GM10248 (cell line): ENCODE data around the gene GRK5.

Experiments used
- CTCF ChIA-PET: fragments of 300-600 bp; sonication (Branson Sonifier 250); formaldehyde crosslinking; extraction: SDS; loops from one replicate; lab custom pipeline; 2021; ENCODE audit warnings: antibody characterized with exemption; lab: Yijun Ruan, JAX
- POLR2A ChIA-PET: fragments of 350-650 bp; sonication (Branson Sonifier 250); formaldehyde crosslinking; extraction: SDS; loops from one replicate; lab custom pipeline; 2020; ENCODE audit warnings: antibody characterized with exemption; lab: Yijun Ruan, JAX
- DNase-seq: peaks from one replicate; pipeline ENCODE4 v3.0.0; 2012; ENCODE audit errors: extremely low spot score
- CTCF ChIP-seq: IDR thresholded peaks from 2 replicates; pipeline ENCODE4 v1.5.1; 2012; ENCODE audit warnings: mild to moderate bottlenecking, low read depth; ENCODE audit errors: extremely low read depth, missing control alignments, control extremely low read depth

GRK5 gene

GRCh38 chr10:119333146-119333792 lies 125.9 kb downstream of the GRK5 start:
- CTCF ChIA-PET, result interaction anchor here (1.1 to 1.6 kb wide), 4 partner anchors 13 to 124 kb away, joined by 3 to 5 read pairs (median 4); no protein-coding TSS in a partner anchor
- POLR2A ChIA-PET, result interaction anchor here (0.6 kb wide), 1 partner anchor 1006 kb away, joined by 3 read pairs; no protein-coding TSS in a partner anchor
- DNase-seq, result no peak
- no peak for TF ChIP-seq CTCF

GRCh38 chr10:119335671-119336353 lies 128.4 kb downstream of the GRK5 start:
- TF ChIP-seq CTCF, result no peak
- ChIA-PET CTCF (no interaction called here), POLR2A (no interaction called here)
- DNase-seq, result no peak

- no peak for TF ChIP-seq CTCF
- DNase-seq, result no peak
- ChIA-PET POLR2A (no interaction called here), CTCF (no interaction called here)
These were observed 129.2 kb downstream of the GRK5 start for GRCh38 chr10:119336599-119336998.

- DNase-seq, result no peak
- POLR2A ChIA-PET, result no interaction called here
- no peak for TF ChIP-seq CTCF
- CTCF ChIA-PET, result no interaction called here
These were observed 129.9 kb downstream of the GRK5 start for GRCh38 chr10:119337223-119337622.

GRCh38 chr10:119337796-119338432 lies 130.5 kb downstream of the GRK5 start:
- CTCF ChIA-PET, result interaction anchor here (0.8 to 1.4 kb wide), 3 partner anchors 18 to 152 kb away, joined by 3 to 4 read pairs (median 3); no protein-coding TSS in a partner anchor
- POLR2A ChIA-PET, result interaction anchor here (0.5 kb wide), 1 partner anchor 225 kb away, joined by 6 read pairs; no protein-coding TSS in a partner anchor
- no peak for TF ChIP-seq CTCF
- DNase-seq, result no peak

GRCh38 chr10:119339109-119339508 lies 131.7 kb downstream of the GRK5 start:
- ChIA-PET POLR2A (no interaction called here), CTCF (interaction anchor here (0.7 to 1.4 kb wide), 3 partner anchors 51 to 151 kb away, joined by 3 to 4 read pairs (median 3); no protein-coding TSS in a partner anchor)
- DNase-seq, result no peak
- TF ChIP-seq CTCF, result no peak
